K562 treated with DMSO at 1 percent for 12 hours (cell line): ENCODE measurements around the gene CAPN11. TPM values are rescaled to one million over a fixed set of nuclear protein-coding genes. Genes with fewer than 3 reads are reported as not detected.

Experiments
- total RNA-seq: library from RNA; unstranded; fragments of 300-600 nt; gene quantifications from 2 replicates; pipeline ENCODE4 v1.2.3, GENCODE V29; 2022; ENCODE audit not compliant: insufficient read depth

Gene CAPN11
- total RNA-seq, result not detected in 2 replicates

DNA sequence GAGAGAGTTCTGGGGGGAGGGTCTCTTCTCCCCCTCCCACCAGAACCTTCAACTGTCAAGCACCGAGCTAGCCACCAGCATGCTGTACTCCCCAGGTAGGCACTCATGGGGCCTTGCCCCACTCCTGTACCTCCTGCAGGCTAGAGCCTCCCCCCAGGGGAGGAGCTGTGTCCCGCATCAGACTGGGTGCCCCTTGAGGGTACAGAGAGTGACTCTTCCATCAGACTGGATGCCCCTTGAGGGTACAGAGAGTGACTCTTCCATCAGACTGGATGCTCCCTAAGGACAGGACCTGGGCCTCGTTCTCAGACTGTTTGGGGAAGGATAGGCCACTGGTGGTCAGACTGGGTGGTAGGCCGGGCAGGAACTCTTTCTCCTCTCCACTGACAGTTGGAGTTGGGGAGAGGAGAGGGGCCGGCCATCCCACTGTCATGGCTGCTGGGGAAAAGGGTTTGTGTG, at the start of gene CAPN11:
CAPN11 (plus strand) TSS at position 51 of the 459 bp plus-strand sequence; CDS start at position 80, 29 bp downstream.

DNA sequence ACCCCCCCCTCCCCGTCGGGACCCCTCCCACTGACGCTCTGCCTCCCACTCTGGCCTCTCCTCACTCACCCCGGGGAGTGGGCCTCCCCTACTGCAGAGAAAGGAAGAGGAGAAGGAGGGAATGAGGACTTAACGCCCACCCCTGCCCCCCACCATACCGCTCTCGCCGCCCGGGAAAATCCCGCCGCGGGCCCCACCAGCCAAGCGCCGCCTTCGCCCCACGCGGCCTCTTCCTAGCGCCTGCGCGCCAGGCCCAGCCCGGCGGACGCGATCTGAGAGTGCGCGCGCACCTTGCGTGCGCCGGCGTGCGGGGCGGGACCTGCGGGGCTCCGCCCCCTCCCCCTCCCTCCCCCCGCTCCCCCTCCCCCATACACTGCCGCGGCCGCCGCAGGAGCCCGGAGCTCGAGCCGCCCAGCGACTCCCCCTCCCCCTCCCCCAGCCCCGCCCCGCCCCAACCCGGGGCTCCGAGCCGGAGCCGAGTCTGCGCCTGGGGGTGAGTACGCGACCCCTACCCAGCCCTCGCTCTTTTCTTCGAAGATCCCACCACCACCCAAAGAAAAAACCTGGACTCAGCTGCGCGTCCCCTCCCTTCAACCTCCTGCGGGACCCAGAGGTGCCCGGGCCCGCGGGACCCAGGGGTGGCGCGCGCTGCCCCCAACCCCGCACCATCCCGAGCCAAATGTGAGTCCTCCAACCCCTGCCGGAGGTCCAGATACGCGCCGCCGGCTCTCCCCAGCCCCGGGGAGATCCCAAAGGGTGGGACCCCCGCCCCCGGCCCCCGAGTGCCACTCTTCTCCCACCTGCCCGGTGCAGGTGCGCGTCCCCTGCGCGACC, 31.2 kb upstream of the CAPN11 start, which contains the start of the genes MRPL14 and TMEM63B:
MRPL14 (minus strand) TSS at position 267 of the 834 bp plus-strand sequence. CDS start 10,841 bp downstream, outside the sequence.
TMEM63B (plus strand) TSS at position 369 of the 834 bp plus-strand sequence. CDS start 7,031 bp downstream, outside the sequence.

DNA sequence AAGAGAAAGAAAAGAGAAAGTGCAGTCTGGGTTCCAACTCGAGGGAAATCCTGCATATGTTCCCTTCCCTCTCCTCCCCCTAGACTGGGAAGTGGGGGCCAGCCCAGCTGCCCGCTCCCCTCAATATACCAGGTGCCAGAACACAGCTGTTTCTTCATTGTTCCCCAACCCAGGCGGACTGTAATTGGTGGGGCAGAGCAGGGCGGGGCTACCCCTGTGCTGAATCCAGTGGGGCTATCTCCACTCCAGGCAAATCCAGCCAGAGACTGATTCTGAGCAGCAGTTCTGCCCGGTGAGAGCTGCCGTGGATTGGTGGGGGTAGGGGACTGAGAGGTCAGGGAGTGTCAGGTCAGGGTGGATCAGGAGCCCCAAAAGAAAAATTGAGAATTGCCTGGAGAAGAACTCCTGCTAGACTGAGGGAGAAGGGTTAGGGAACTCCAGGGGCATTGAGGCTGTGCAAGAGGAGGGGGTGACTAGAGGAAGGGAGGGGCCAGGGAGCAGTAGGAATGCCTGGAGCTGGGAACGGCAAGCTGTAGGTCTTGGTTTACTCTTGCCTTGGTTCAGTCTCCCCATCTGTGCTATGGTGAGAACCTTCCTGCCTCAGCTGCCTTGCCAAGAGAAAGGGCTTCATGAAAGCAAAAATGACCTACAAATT, 58.2 kb downstream of the CAPN11 start, which contains the start of gene MYMX:
MYMX (plus strand) TSS at position 250 of the 655 bp plus-strand sequence. CDS start 546 bp downstream, outside the sequence.

DNA sequence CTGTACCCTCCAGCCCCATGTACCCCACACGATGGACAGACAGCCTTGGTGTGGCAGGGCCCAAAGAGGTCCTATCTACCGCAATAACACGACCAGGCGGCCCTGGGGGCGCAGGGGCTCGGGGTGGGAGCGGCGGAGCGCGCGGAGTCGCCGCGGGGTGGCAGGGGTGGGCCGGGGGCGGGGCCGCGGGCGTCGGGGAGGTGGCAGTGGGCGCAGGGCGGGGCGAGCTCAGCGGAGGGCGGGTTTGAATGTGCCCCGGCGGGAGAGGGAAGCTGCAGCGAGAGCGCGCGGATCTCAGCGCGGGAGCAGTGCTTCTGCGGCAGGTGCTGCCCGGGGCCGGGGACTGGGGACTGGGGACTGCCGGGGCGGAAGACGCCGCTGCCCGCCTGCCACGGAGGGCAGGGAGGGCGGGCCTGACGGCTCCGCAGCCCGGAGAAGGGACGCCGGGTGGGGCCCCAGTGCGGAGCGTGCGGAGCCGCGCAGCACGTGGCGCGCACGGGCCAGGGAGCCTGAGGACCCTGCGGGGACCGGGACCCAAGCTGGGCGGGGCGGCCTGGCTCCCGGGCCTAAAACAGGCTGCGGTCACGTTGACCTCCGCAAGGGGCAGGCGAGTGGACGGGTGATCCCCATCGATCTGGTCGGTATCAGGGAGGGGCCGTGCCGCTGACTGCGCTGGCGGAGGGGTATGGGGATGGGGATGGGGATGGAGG, 64.9 kb downstream of the CAPN11 start, which contains the start of gene SLC29A1:
SLC29A1 (plus strand) TSS at position 277 of the 710 bp plus-strand sequence. CDS start 3,719 bp downstream, outside the sequence.

Other genes starting within 250 kb of the CAPN11 start
- gene MRPL14, start 31.4 kb upstream of the CAPN11 start, total RNA-seq, result 102 and 178 TPM in 2 replicates
- gene TMEM63B, start 31.3 kb upstream of the CAPN11 start, total RNA-seq, result 26.9 and 62.9 TPM in 2 replicates
- not detected in 2 replicates for gene MYMX, start 58.1 kb downstream of the CAPN11 start, total RNA-seq
- gene SLC29A1, start 64.8 kb downstream of the CAPN11 start, total RNA-seq, result 127 and 182 TPM in 2 replicates
- 900 and 1,266 TPM in 2 replicates for gene HSP90AB1, start 88.3 kb downstream of the CAPN11 start, total RNA-seq
- 69.0 and 95.5 TPM in 2 replicates for gene SLC35B2, start 98.7 kb downstream of the CAPN11 start, total RNA-seq
- 24.1 and 28.1 TPM in 2 replicates for gene NFKBIE, start 106.7 kb downstream of the CAPN11 start, total RNA-seq
- gene TMEM151B, start 111.6 kb downstream of the CAPN11 start, total RNA-seq, result not detected in 2 replicates
- gene AARS2, start 154.5 kb downstream of the CAPN11 start, total RNA-seq, result 11.1 and 23.7 TPM in 2 replicates
- not detected in 2 replicates for gene SPATS1, start 183.8 kb downstream of the CAPN11 start, total RNA-seq
- gene CDC5L, start 228.9 kb downstream of the CAPN11 start, total RNA-seq, result 14.3 and 27.8 TPM in 2 replicates